Activated CD8-positive, alpha-beta memory T cell treated with anti-CD3 and anti-CD28 coated beads for 36 hours (primary cell): ENCODE data around the gene RTP5. TPM values are rescaled to one million over a fixed set of nuclear protein-coding genes. Genes with fewer than 3 reads are reported as not detected.
"Not testable (repeated sequence)": the region's sequence is repeated elsewhere in the genome, so short reads cannot be mapped to it uniquely, and the experiment has no call there.

ENCODE experiments used
- CTCF ChIA-PET: fragments of 350-600 bp; sonication (Branson Sonifier 250); formaldehyde crosslinking; loops from one replicate; lab custom pipeline; 2021; ENCODE audit warnings: antibody characterized with exemption; lab: Charles Lee
- POLR2A ChIA-PET: fragments of 350-600 bp; sonication (Branson Sonifier 250); formaldehyde crosslinking; loops from one replicate; lab custom pipeline; 2021; ENCODE audit warnings: antibody characterized with exemption; lab: Charles Lee
- total RNA-seq, 2 experiments: library from RNA; stranded (reverse); gene quantifications; one replicate each; pipeline ENCODE4 v1.2.3, GENCODE V29; 2021

The RTP5 gene
- total RNA-seq, 2 experiments from 2014 or later: 0.11 to 0.25 TPM

GRCh38 chr2:241922816-241923601 is 53.5 kb downstream of the RTP5 start:
- CTCF ChIA-PET, POLR2A ChIA-PET: not testable (repeated sequence)

Other genes with a start within 250 kb of the RTP5 start
- 10 to 100 TPM; 57.3 to 57.7 TPM for gene THAP4, start 232.6 kb upstream of the RTP5 start, total RNA-seq
- gene ATG4B, start 232.0 kb upstream of the RTP5 start, total RNA-seq: 10 to 100 TPM; 85.1 to 85.3 TPM
- 100 to 1,000 TPM; 129 to 130 TPM for gene DTYMK, start 182.9 kb upstream of the RTP5 start, total RNA-seq
- gene ING5, start 167.7 kb upstream of the RTP5 start, total RNA-seq: 10 to 100 TPM; 44.2 to 47.1 TPM
- 10 to 100 TPM; 26.4 to 33.0 TPM for gene D2HGDH, start 135.1 kb upstream of the RTP5 start, total RNA-seq
- under 1 TPM; 0.21 to 0.25 TPM for gene GAL3ST2, start 92.9 kb upstream of the RTP5 start, total RNA-seq
- gene NEU4, start 60.5 kb upstream of the RTP5 start, total RNA-seq: not detected
- gene PDCD1, start 10.8 kb upstream of the RTP5 start, total RNA-seq: 10 to 100 TPM; 52.0 to 53.0 TPM